Fibroblast of skin of left biceps (primary cell): ENCODE data around the gene KDM3A.
"Not testable (repeated sequence)": the region's sequence is repeated elsewhere in the genome, so short reads cannot be mapped to it uniquely, and the experiment has no call there.

Experiments
- DNase-seq, 2 experiments: peaks; one replicate each; pipeline ENCODE4 v3.0.0-alpha.2; 2013; ENCODE audit warnings: low read depth in 2 of 2

KDM3A gene

GRCh38 chr2:86476092-86476491 is 34.9 kb downstream of the KDM3A start:
- DNase-seq: peak; percentile 15 to 25

GRCh38 chr2:86476918-86477317 is 35.7 kb downstream of the KDM3A start:
- DNase-seq: no peak

- DNase-seq: no peak
Measured at GRCh38 chr2:86477349-86477748, 36.2 kb downstream of the KDM3A start.

- DNase-seq: no peak
Measured at GRCh38 chr2:86480105-86480504, 38.9 kb downstream of the KDM3A start.

GRCh38 chr2:86482034-86482433 is 40.9 kb downstream of the KDM3A start:
- no peak for DNase-seq

- DNase-seq: no peak
Measured at GRCh38 chr2:86484385-86484784, 43.2 kb downstream of the KDM3A start.

GRCh38 chr2:86485103-86485502 is 43.9 kb downstream of the KDM3A start:
- no peak for DNase-seq

- no peak for DNase-seq
Measured at GRCh38 chr2:86485802-86486201, 44.6 kb downstream of the KDM3A start.

- no peak for DNase-seq
Measured at GRCh38 chr2:86487062-86487461, 45.9 kb downstream of the KDM3A start.

- DNase-seq: no peak
Measured at GRCh38 chr2:86488561-86489250, 47.5 kb downstream of the KDM3A start.

GRCh38 chr2:86489542-86489941 is 48.4 kb downstream of the KDM3A start:
- DNase-seq: no peak

- no peak for DNase-seq
Measured at GRCh38 chr2:86490245-86490644, 49.1 kb downstream of the KDM3A start.

- DNase-seq: no peak
Measured at GRCh38 chr2:86491088-86491487, 49.9 kb downstream of the KDM3A start.

GRCh38 chr2:86492048-86492453 is 50.9 kb downstream of the KDM3A start:
- no peak for DNase-seq

- not testable (repeated sequence) for DNase-seq
Measured at GRCh38 chr2:86496391-86496790, 55.2 kb downstream of the KDM3A start.

- no peak for DNase-seq
Measured at GRCh38 chr2:86498468-86499260, 57.5 kb downstream of the KDM3A start.

GRCh38 chr2:86499326-86499725 is 58.2 kb downstream of the KDM3A start:
- no peak for DNase-seq

GRCh38 chr2:86500325-86501083 is 59.3 kb downstream of the KDM3A start:
- no peak for DNase-seq

- no peak for DNase-seq
Measured at GRCh38 chr2:86507600-86507999, 66.4 kb downstream of the KDM3A start.

- DNase-seq: no peak
Measured at GRCh38 chr2:86510436-86510933, 69.3 kb downstream of the KDM3A start.

- DNase-seq: no peak
Measured at GRCh38 chr2:86512034-86512433, 70.9 kb downstream of the KDM3A start.

GRCh38 chr2:86512892-86513291 is 71.7 kb downstream of the KDM3A start:
- no peak for DNase-seq
